Measurements from ENCODE around the gene TBC1D20.
"Not testable (repeated sequence)": the region's sequence is repeated elsewhere in the genome, so short reads cannot be mapped to it uniquely, and the experiment has no call there.

The TBC1D20 gene, protein sequence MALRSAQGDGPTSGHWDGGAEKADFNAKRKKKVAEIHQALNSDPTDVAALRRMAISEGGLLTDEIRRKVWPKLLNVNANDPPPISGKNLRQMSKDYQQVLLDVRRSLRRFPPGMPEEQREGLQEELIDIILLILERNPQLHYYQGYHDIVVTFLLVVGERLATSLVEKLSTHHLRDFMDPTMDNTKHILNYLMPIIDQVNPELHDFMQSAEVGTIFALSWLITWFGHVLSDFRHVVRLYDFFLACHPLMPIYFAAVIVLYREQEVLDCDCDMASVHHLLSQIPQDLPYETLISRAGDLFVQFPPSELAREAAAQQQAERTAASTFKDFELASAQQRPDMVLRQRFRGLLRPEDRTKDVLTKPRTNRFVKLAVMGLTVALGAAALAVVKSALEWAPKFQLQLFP

DNA sequence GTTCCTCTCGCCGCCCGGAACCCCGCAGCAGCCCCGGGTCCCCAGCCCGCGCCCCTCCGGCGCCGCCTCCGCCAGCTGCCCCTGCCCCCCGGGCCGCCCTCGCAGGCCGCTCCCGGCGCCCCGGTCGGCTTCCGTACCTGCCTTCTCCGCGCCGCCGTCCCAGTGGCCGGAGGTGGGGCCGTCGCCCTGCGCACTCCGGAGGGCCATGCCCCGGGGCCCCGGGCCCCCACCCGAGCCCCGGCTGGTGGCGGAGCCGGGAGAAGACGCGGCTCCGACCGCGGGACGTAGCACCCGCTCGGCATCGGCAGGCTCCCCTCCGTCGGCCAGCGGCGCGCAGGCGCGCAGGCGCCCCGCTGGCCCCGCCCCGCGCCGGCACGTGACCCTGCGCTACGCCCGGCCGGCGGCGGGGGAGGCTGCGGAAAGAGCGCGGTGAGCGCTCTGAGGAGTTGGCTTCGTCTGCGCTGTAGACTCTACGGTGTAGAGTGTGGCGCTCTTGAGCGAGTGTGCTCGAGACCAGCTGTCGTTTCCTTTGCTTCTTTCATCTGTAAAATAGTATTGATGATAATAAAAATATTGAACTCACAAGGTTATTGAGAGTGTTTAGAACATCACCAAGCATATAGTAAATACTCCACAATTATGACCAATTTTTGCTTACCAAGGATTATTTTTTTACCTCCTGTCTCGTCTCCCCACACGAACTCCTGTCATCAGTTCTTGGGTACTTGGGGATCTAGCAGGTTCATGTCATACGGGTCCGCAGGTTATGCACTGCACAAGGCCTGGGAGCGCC lies at the start of gene TBC1D20:
Gene TBC1D20, minus strand, starts transcription at position 335 of the 793 bp plus-strand sequence. Its CDS starts 128 bp downstream, at position 207.
- DNase-seq, result peak; percentile 75 to 78

DNA sequence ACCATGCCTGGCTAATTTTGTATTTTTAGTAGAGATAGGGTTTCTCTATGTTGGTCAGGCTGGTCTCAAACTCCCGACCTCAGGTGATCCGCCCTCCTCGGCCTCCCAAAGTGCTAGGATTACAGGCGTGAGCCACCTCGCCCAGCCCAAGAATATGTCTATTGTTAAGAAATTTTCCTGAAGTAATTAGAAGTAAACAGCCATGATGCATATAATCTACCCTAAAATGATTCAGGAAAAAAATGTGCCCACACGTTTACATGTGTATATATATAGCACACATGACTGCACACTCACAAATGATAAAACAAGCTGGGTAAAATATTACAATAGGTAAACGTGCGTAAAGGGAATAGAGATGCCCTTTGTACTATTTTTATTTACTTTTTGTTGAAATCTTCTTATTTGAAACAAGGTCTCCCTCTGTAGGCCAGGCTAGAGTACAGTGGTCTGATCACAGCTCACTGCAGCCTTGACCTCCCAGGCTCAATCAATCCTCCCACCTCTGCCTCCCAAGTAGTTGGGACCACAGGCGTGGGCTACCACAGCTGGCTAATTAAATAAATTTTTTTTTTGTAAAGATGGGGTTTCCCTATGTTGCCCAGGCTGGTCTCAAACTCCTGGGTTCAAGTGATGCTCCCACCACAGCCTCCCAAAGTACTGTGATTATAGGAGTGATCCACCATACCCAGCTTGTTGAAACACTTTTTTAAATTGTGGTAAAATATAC lies 48.2 kb upstream of the TBC1D20 start:
- DNase-seq, result not testable (repeated sequence)

DNA sequence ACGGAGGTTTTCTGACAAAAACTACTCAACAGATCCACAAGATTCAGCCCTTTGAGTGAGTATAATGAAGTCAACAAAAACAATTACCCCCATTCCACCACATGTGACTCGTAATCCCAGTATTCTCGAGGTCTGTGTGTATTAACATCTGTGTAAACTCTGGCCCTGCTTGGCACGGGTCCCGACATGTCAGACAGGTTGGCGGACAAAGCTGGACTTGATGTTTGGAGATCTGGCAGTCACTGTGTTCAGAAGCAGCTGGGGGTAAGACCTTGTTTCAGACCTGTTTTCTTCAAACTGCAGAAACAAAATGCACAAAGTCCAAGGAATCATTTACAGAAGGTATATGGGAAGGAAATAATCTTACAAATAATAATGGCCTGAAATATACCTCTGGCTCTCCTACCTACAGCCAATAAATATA lies 46.0 kb upstream of the TBC1D20 start:
- DNase-seq, result not testable (repeated sequence)

DNA sequence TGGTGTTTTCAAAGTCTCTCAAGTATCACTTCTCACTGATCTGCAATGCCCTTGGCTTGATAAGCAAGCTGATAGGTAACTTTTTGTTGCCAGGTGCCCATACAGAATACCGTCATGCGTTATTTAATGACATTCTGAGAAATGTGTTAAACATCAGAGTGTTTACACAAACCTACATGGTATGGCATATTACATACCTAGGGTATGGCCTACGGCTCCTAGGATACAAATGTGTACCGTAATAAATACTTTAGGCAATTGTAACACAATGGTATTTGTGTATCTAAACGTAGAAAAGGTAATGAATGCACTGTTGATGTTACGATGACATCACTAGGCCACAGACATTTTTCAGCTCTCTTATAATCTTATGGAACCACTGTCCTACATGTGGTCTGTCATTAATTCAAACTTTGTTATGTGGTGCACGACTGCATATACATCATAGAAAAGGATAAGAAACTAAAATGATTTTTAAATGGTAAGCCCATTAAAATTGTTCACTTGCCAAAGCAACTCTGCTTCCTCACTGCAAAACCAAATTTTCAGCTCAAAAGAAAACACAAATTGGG lies 45.5 kb upstream of the TBC1D20 start:
- no peak for DNase-seq

DNA sequence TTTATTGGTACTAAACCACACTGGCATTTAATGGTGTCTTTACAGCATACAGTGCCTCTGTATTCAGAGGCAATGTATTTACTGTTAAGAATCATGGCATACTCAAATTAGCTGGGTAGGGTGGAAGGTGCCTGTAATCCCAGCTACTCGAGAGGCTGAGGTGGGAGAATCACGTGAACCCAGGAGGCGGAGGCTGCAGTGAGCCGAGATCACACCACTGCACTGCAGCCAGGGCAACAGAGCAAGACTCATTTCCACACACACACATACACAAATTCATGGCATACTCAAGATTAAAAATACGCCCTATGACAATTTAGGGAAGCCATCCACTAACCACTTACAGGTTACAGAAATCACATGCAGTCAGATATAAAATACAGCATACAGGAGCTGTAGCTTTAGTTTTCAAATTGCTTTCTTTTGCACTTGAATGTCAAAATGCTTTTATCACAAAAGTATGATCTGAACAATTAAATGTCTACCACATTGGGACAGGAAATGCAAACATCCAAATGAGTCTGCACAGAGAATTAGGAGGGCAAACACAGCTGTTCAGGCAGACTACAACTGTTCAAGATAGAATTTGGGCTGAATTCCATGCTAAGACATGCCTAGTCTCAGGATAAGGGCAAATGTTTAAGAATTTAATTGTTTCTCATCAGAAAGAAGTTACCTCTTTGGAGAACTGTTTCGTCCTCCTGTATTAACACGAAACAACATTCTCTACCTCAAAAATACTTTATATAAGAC lies 44.8 kb upstream of the TBC1D20 start:
- DNase-seq, result no peak

DNA sequence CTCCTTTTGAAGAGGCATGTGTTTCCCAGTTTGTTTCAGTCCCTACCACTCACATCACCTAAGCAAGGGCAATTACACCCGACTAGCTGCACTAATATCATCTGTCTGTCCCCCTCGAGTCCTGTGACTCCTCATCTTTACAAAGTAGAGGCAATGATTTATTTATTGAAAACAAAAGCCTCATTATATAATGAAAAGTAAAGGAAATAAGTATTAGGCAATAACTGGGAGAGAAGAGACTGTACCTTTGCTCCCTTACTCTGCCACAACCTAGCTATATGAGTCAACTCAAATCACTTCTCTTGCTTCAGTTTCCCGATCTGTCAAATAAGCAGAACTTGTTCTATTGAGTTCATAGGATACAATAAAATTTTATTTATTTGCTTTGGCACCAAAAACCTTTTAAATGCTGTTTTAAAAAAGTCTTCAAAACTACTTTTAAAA lies 42.3 kb upstream of the TBC1D20 start:
- DNase-seq, result no peak

DNA sequence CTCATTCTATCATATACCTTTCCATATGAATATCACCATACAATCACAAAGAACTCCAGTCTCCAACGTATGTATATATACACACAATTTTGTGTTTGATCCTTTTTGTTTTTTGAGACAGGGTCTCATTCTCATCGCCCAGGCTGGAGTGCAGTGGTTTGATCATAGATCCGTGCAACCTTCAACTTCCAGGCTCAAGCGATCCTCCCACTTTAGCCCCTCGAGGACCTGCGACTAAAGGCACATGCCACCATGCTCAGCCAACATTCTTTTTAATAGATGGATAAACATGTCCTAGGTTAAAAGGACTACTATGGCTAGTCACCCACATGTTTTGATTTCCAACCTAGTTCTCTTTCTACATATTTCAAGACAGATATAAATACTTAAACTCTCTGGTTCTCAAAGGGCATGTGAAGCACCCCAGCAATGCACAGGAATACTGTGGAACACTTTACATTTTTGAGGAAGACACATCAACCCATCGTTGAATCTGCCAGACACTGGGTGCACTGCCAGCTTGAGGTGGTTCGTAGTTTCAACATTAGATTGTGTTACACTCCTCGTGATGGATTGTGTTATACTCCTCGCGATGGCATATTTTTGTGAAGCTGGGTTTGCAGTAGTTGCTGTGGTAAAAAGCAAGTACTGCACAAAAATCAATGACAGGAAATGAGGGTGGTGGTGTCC lies 40.9 kb upstream of the TBC1D20 start:
- DNase-seq, result no peak

DNA sequence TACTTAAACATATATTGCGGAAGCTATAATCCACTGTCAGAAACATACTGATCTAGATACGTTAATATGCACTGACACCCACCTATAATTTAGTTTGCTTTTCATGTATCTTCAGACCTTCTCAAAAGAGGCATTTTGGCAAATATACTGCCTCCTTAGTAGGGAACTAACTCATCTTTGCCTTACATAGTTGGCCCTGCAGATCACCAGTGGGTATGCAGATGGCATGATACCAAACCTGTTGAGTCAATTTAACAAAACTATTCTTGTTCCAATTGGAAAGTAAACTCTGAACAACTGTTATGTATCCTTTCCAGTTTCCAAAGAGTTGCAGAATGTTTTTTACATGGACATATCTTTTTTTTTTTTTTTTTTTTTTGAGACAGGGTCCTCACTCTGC lies 35.6 kb upstream of the TBC1D20 start:
- DNase-seq, result no peak

DNA sequence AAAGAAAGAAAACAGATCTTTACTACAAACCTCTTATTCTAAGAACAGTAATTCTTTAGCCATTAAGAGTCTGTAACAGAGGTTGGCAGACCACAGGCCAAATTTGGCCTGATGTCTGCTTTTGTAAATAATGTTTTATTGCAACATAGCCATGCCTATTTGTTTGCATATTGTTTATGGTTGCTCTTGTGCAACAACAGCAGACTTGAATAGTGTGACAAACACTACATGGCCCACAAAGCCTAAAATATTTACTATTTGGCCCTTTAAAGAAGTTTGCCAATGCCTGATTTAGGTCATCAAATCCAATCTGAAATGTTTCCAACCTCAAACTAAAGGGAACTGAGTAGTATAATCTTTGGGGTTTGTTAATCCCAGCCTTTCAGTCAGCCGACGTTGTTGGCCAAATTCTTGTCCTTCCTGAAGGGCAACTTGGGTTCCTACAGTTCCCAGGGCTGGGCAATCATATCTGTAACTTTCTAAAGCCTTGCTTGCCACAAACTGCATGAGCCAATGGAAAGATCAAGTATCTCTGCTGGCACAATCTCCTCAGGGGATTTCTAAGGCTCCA lies 33.9 kb upstream of the TBC1D20 start:
- DNase-seq, result no peak

DNA sequence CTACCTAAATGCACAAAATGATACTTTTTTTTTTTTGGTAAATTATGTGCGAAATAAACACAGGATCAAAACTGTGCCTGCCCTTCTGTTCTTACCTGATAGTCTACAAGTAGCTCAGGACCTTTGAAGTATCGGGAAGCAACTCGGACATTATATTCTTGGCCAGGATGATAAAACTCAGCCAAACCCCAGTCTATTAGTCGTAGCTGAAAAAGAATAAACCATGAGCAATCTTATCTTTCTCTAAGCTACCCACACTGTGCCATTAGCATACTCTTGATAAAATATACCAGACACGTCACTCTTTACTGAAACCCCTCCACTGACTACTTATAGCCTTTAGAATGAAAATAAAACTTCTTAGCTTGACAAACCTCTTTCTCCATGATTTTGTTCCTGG lies 29.8 kb upstream of the TBC1D20 start:
- DNase-seq, result no peak

DNA sequence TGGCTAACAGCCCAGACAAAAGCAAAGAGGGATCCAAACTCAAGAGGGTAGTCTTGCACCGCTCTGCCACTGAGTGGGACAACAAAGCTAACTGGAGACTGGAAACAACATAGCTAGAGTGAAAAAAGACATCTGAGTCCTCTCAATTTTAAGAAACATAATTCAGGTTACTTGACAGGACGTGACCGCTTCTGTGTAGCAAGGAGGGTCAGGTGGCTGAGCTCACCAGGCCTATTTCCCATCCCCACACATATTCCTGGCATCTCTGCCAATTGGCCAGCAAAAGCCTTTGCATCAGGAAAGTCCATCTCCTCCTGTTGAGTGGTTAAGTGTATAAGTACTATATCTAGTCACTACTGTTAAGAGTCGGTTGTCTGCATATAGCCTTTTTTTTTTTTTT lies 25.3 kb upstream of the TBC1D20 start:
- no peak for DNase-seq

DNA sequence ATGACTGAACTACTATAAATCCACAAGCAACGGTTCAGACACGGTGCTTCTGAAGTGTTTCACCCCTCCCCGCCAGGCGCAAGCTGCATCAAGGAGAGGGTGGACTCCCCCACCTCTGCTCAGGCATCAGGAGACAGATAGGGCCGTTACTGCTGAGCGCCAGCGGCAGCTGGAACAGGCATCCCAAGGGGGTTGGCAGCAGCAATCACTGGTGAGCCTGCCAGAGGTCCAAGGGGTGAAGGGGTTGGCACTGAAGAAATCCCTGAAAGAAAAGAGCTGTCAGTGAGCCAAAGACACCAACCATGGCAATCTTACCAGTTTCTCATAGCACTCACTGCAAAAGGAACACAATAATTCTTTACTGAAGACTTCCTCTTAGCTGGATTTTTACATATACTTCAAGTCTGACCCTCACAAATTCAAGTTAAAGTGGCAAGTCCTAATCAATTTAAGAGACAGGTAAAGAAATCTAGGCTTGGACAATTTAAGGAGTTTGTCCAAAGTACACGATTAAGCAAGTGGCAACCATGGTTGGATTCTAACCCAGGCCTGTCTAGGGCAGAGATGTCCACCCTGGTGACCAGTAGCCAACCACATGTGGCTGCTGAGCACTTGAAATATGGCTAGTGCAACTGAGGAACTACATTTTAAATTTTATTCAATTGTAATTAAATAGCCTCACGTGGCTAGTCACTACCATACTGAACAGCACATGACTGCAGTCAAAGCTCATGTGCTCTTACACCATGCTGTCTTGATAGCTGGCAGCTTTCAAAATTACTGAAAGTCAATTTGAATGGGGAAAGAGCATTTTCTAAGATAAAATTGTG lies 21.7 kb upstream of the TBC1D20 start:
- no peak for DNase-seq

DNA sequence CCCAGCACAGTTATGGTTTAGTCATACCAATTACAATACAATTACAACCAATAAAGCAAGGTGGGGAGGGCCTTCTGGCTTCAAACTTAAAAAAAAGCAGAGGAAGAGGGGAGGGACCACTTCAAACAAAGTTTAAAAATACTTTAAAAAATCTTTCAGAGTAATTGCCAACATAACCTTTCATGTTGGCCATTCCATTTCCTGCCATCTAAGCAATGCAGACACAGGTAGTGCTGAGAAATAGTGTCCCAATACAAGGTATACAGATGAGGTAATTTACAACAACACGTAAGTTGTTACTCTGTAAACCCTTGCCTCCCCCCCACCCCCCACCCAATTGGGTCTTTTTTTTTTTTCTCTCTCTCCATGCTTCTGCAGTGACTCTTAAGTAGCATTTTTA lies 18.8 kb upstream of the TBC1D20 start:
- no peak for DNase-seq

DNA sequence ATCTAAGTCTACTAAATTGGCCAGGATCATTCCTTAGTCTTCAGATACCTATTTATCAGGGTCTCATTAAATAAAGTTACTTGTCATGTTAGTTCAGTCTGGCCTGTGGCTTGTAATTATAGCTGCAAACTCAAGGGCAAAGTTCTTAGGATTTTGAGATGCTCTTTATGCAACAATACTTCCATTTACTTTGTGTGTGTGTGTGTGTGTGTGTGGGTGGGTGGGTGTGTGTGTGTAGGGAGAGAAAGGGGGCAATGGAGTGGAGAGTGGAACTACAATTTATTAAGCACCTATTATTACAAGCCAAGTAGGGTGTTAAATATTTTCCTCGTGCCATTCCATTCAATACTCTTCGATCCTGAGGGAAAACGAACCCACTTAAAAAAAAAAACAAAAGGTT lies 17.7 kb upstream of the TBC1D20 start:
- DNase-seq, result no peak

DNA sequence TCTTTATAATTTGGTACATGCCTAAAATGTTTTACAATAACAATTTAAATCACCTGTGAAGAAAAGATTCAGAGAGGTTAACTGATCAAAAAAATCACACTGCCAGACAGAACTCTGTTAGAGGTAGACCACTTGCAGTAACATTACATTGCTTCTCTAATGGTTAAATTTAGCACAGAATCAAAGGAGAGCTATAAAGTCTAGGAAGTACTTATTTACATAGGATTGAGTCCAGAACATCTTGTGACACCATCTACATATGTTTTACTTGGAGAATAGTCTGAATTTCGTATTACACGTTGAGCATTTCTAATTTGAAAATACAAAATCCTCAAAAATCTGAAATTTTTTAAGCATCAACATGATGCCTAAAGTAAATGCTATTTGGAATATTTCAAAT lies 17.2 kb upstream of the TBC1D20 start:
- no peak for DNase-seq

DNA sequence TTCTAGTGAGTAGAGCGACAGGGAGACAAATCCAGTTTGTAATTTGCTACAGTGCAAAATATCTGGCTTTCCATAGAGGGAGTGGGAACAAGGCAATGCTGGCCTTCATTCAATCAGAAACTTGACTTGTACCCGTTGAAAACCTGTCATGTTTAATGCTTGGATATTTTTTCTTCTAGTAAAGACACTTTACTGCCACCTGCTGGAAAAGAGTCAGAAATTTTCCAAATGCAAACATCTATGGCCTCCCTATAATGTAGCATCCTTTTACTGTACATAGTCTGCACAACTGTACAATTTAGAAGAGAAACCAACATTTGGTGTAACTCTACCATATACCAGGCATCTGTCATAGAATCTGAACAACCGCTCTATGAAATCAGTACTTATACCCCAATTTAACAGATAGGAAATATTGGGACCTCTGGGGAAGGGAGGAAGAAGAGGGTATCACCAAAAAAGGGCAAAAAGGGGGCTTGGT lies 16.7 kb upstream of the TBC1D20 start:
- DNase-seq, result no peak

DNA sequence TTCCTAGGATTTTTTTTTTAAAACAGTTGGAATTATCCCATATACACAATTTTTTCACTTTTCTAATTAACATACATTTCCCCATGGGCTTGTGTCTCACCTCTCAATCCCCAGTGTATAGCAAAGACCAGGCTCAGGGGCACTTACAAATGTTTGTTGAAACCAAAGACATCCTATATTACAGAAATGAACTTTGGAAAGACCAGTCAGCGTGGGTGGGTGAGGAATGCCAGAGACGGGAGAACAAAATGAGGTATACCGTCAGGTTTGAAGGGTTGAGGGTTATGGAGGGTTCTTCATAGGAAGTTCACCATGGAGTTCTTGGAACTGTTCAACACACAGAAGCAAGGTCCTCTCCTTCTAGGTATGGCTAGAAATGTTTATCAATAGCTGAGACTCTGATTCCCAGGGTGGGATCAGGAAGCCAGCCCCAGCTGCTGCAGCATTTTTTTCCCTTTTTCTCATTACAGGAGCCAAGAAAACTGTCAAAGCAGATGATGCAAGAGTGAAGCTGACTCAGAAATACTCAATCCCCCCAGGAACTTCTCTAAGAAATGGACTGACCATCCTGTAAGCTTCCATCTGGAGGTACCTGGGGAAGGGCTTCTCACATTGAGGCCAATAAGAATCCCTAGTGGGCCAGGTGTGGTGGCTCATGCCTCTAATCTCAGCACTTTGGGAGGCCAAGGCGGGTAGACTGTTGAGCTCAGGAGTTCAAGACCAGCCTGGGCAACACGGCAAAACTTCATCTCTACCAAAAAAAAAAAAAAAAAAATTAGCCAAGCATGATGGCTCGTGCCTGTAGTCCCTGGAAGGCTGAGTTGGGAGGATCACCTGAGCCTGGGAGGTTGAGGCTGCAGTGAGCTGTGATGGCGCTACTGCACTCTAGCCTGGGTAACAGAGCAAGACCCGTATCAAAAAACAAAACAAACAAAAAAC lies 15.9 kb upstream of the TBC1D20 start:
- no peak for DNase-seq

DNA sequence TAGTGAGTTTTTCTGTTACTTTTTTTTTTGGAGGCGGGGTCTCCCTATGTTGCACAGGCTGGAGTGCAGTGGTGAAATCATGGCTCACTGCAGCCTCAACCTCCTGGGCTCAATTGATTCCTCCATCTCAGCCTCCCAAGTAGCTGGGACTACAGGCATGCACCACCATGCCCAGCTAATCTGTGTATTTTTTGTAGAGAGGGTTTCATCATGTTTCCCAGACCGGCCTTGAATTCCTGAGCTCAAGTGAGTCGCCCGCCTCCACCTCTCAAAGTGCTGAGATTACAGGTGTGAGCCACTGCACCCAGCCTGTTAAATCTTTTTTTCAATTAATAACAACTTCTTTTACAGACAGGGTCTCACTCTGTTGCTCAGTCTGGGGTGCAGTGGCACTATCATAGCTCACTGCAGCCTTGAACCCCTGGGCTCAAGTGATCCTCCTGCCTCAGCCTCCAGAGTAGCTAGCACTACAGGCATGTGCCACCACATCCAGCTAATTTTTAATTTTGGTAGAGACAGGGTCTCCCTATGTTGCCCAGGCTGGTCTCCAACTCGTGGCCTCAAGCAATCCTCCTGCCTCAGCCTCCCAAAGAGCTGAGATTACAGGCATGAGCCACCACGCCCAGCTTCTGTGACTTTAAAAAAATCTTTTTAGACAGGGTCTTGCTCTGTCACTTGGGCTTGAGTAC lies 14.4 kb upstream of the TBC1D20 start:
- not testable (repeated sequence) for DNase-seq

Measured in activated CD4-positive, alpha-beta T cell treated with anti-CD3 and anti-CD28 coated beads, Interleukin-2, amount 50 U/mL, for 4 hours (primary cell).